ENCODE measurements around the gene ELF3.

GRCh38 chr1:201983380-201983805, 27.0 kb upstream of the ELF3 start:
- TF ChIP-seq REST (IDR thresholded peaks at IDR 0.05; ENCODE audit: insufficient replicate concordance, low read depth): no peak
- TF ChIP-seq, protein P1, sequence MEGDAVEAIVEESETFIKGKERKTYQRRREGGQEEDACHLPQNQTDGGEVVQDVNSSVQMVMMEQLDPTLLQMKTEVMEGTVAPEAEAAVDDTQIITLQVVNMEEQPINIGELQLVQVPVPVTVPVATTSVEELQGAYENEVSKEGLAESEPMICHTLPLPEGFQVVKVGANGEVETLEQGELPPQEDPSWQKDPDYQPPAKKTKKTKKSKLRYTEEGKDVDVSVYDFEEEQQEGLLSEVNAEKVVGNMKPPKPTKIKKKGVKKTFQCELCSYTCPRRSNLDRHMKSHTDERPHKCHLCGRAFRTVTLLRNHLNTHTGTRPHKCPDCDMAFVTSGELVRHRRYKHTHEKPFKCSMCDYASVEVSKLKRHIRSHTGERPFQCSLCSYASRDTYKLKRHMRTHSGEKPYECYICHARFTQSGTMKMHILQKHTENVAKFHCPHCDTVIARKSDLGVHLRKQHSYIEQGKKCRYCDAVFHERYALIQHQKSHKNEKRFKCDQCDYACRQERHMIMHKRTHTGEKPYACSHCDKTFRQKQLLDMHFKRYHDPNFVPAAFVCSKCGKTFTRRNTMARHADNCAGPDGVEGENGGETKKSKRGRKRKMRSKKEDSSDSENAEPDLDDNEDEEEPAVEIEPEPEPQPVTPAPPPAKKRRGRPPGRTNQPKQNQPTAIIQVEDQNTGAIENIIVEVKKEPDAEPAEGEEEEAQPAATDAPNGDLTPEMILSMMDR (IDR thresholded peaks at IDR 0.05; ENCODE audit: insufficient read depth, low read length): no peak
- TF ChIP-seq GABPA (IDR thresholded peaks at IDR 0.05; ENCODE audit: low read depth): no peak
- TF ChIP-seq POLR2AphosphoS5 (IDR thresholded peaks at IDR 0.05; ENCODE audit: low read depth): no peak

Measured in HL-60 (cell line).